ENCODE results near the gene CACNA1D.
A peak's percentile ranks its signal among the peaks of the same experiment; 100 is the strongest.

Gene CACNA1D

GRCh38 chr3:53748512-53749271 lies 254.3 kb downstream of the CACNA1D start:
- Mint-ChIP-seq H3K4me1 (peaks cover 41% of the 10 kb centered on the region), H3K36me3 (no peaks in the 10 kb centered on the region), H3K27ac (peak overlapping the region; percentile 26), H3K9me3 (no peaks in the 10 kb centered on the region), H3K4me3 (no peak overlapping the region)
- no peak for DNase-seq (ENCODE audit: low spot score in 2 of 2)
- no peak for ATAC-seq

DNA sequence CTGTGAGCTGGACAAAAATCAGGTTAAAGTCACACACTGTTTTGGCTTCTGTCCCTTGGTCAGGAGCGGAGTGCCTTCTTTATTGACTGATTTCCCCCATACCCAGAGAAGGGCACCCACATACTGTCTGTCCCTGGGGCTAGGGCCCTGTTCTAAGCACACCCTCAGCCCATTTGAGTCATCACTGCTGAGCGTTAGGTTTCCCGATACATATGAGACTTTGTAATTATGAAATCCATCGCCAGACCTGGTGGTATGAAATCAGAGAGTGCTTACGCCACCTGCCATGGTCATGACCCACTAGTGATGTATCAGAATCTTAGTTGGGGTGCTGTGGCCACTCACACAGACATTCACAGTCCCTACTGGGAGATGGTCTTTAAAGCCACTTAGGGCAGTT lies 255.0 kb downstream of the CACNA1D start:
- ATAC-seq (peak; percentile 3), DNase-seq (ENCODE audit: low spot score in 2 of 2) (no peak)
- Mint-ChIP-seq H3K27ac (peak overlapping the region; percentile 26), H3K9me3 (no peaks in the 10 kb centered on the region), H3K4me1 (peaks cover 44% of the 10 kb centered on the region), H3K36me3 (no peaks in the 10 kb centered on the region), H3K4me3 (no peak overlapping the region)

- H3K36me3 Mint-ChIP-seq = no peaks in the 10 kb centered on the region
- peak overlapping the region; percentile 58 for H3K27ac Mint-ChIP-seq
- H3K4me1 Mint-ChIP-seq = peaks cover 50% of the 10 kb centered on the region
- no peaks in the 10 kb centered on the region for H3K9me3 Mint-ChIP-seq
- no peak for DNase-seq (ENCODE audit: low spot score in 2 of 2)
- peak overlapping the region; percentile 29 for H3K4me3 Mint-ChIP-seq
- peak; percentile 41 for ATAC-seq
Observed at GRCh38 chr3:53750253-53751210, 256.1 kb downstream of the CACNA1D start.

DNA sequence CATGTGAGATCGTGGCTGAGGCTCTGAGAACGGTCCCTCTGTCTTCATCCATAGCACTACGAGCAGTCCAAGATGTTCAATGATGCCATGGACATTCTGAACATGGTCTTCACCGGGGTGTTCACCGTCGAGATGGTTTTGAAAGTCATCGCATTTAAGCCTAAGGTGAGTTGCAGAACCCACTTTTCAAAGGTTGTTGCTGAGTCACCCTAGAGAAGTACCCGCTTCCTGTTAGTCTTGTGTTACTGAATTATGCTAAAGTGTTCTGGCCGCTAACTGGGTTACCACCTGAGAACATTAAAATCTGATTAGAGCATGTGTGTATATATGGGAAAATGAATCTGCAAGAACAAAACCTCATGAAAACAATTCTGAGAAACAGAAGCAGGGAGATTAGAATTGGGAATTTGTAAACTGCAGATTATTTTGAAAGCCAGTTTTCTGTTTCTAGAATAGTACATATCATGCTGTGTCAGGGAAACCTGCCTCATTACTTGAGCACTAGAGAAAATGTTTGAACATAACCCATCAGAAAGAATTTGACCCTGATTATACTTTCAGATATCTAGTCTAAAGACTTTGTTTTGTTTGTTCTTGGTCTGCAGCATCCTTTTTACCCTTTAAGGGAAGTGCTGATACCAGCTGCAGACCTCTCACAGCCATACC lies 259.2 kb downstream of the CACNA1D start:
- Mint-ChIP-seq H3K4me1 (peaks cover 39% of the 10 kb centered on the region), H3K4me3 (peak overlapping the region; percentile 36), H3K36me3 (no peaks in the 10 kb centered on the region), H3K27ac (peak overlapping the region; percentile 80), H3K9me3 (no peaks in the 10 kb centered on the region)
- no peak for DNase-seq (ENCODE audit: low spot score in 2 of 2)
- peak; percentile 89 for ATAC-seq

DNA sequence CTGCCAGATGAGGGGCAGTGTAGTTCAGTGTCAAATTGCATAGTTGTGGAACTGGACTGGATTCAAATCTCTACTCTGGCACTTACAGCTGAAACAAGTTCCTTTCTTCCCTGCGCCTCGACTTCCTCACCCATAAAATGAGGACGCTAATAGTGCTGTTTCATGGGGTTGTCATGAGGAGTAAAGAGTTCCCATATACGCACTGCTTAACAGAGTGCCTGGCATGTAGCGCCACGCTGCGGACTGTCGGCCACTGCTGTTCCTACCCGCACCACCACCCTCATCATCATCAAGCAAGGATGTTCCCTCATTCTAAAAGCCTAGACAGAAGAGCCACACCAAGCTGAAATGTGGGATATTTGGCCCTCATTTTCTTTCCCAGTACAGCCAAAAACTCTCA lies 259.9 kb downstream of the CACNA1D start:
- peaks cover 33% of the 10 kb centered on the region for H3K4me1 Mint-ChIP-seq
- H3K9me3 Mint-ChIP-seq = no peaks in the 10 kb centered on the region
- no peaks in the 10 kb centered on the region for H3K36me3 Mint-ChIP-seq
- DNase-seq (ENCODE audit: low spot score in 2 of 2) (no peak), ATAC-seq (no peak)
- H3K4me3 Mint-ChIP-seq = no peak overlapping the region
- H3K27ac Mint-ChIP-seq = peak overlapping the region; percentile 26

DNA sequence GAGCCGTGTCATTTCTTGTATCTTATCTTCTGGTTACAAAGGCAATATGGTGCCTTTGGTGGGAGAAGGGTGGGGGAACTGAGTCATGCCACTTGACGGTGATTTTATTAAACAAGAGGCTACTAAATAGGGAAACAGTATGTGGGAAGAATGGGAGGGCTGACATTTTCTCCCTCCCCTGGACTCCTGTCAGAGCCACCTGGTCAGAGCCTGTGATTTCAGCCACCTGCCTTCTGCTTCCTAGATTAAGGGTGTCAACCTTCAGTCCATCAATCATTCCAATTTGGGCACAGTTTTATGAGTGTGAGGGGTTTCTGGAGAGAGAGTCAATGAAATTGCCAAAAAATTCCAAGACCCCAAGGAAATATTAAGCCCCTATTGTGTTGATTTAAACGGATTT lies 264.4 kb downstream of the CACNA1D start:
- DNase-seq (ENCODE audit: low spot score in 2 of 2) (no peak), ATAC-seq (no peak)
- H3K4me3 Mint-ChIP-seq = no peak overlapping the region
- H3K4me1 Mint-ChIP-seq = peaks cover 14% of the 10 kb centered on the region
- no peaks in the 10 kb centered on the region for H3K36me3 Mint-ChIP-seq
- H3K9me3 Mint-ChIP-seq = no peaks in the 10 kb centered on the region
- no peak overlapping the region for H3K27ac Mint-ChIP-seq

GRCh38 chr3:53763353-53763752 lies 268.9 kb downstream of the CACNA1D start:
- Mint-ChIP-seq H3K4me1 (no peaks in the 10 kb centered on the region), H3K9me3 (no peaks in the 10 kb centered on the region), H3K36me3 (no peaks in the 10 kb centered on the region), H3K27ac (no peak overlapping the region), H3K4me3 (no peak overlapping the region)
- DNase-seq (ENCODE audit: low spot score in 2 of 2) = no peak
- ATAC-seq = no peak

DNA sequence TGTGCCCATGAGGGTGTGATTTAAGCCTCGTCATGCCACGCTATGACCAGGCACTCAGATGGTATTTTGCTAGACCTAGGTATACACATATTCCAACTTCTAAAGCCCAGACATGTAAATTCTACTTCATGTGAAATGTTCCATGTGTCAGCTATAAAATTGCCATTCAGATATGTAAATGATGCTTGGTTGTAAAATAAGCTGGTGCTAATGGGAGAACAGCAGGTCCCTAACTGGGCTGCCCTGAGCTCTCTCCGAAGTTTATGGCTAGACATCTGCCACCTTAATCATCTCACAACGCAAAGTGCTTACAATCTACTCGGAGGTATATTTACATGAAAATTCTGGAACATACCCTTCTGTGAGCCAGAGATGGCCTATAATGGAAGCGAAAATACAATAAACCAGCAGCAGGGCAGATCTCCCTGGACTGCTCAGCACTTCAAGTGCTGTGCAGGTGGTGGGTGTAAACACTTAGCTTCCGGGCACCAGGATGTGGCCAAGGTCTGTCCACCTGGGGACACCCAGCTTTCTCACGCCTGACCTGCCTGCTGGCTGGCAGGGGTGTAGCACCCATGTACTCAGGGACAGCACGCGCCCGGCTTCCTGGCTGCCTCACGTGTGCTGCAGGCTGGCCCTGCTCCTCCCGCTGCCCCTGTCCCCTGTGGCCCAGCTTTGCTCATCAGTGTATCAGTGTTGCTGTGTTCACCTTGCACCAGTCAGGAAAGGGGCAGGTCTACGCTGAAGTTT lies 269.8 kb downstream of the CACNA1D start:
- H3K4me3 Mint-ChIP-seq = no peak overlapping the region
- ATAC-seq (no peak), DNase-seq (ENCODE audit: low spot score in 2 of 2) (no peak)
- H3K9me3 Mint-ChIP-seq = no peaks in the 10 kb centered on the region
- no peaks in the 10 kb centered on the region for H3K4me1 Mint-ChIP-seq
- H3K27ac Mint-ChIP-seq = no peak overlapping the region
- no peaks in the 10 kb centered on the region for H3K36me3 Mint-ChIP-seq

GRCh38 chr3:53765753-53766152 lies 271.3 kb downstream of the CACNA1D start:
- ATAC-seq (no peak), DNase-seq (ENCODE audit: low spot score in 2 of 2) (no peak)
- H3K27ac Mint-ChIP-seq = no peak overlapping the region
- no peaks in the 10 kb centered on the region for H3K36me3 Mint-ChIP-seq
- H3K4me3 Mint-ChIP-seq = no peak overlapping the region
- no peaks in the 10 kb centered on the region for H3K4me1 Mint-ChIP-seq
- no peaks in the 10 kb centered on the region for H3K9me3 Mint-ChIP-seq

DNA sequence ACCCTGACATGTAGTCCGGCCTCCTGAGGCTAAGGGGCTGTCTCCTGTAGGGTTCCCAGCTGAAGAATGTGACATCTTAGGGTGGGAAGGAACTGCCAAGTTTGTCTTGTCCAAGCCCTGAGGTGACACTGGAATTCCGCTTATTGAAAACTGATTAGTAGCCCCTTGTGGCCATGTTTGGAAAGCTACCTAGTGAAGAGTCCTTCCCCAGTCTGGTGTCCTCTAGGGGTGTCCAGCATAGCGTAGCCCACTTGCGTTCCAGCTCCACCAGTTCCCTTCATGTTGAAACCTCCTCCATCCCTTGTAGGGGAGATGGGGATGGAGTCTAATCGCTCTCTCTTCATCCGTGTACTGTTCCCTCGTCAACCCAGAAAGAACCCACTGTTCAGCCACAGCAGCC lies 272.3 kb downstream of the CACNA1D start:
- no peak overlapping the region for H3K4me3 Mint-ChIP-seq
- no peaks in the 10 kb centered on the region for H3K9me3 Mint-ChIP-seq
- ATAC-seq = no peak
- H3K27ac Mint-ChIP-seq = no peak overlapping the region
- no peaks in the 10 kb centered on the region for H3K36me3 Mint-ChIP-seq
- no peaks in the 10 kb centered on the region for H3K4me1 Mint-ChIP-seq
- no peak for DNase-seq (ENCODE audit: low spot score in 2 of 2)

- H3K4me3 Mint-ChIP-seq = no peak overlapping the region
- no peak for DNase-seq (ENCODE audit: low spot score in 2 of 2)
- peaks cover 2% of the 10 kb centered on the region for H3K4me1 Mint-ChIP-seq
- H3K36me3 Mint-ChIP-seq = no peaks in the 10 kb centered on the region
- no peaks in the 10 kb centered on the region for H3K9me3 Mint-ChIP-seq
- peak overlapping the region; percentile 34 for H3K27ac Mint-ChIP-seq
- no peak for ATAC-seq
Observed at GRCh38 chr3:53768478-53769459, 274.4 kb downstream of the CACNA1D start.

DNA sequence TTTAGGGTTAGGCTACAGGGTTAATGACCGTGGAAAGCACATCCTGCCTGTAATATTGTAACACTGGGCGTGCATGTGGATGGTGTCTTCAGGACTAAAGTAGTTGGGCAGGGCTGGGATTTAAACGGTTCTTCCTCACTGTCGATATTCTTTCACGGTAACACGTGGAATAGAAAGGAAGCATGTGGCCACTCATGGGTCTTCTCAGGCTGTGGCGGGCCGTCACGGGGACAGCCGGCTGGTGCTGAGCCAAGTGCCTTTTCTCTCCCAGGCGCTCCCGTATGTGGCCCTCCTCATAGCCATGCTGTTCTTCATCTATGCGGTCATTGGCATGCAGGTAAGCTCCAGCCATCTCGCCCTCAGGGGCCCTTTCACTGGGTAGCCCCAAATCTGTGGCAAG lies 278.2 kb downstream of the CACNA1D start:
- H3K9me3 Mint-ChIP-seq = no peaks in the 10 kb centered on the region
- H3K36me3 Mint-ChIP-seq = no peaks in the 10 kb centered on the region
- H3K4me3 Mint-ChIP-seq = no peak overlapping the region
- peaks cover 7% of the 10 kb centered on the region for H3K4me1 Mint-ChIP-seq
- ATAC-seq (no peak), DNase-seq (ENCODE audit: low spot score in 2 of 2) (no peak)
- H3K27ac Mint-ChIP-seq = no peak overlapping the region

- Mint-ChIP-seq H3K27ac (no peak overlapping the region), H3K4me3 (no peak overlapping the region), H3K36me3 (no peaks in the 10 kb centered on the region), H3K4me1 (peaks cover 7% of the 10 kb centered on the region), H3K9me3 (no peaks in the 10 kb centered on the region)
- ATAC-seq (no peak), DNase-seq (ENCODE audit: low spot score in 2 of 2) (no peak)
Observed at GRCh38 chr3:53773021-53773436, 278.6 kb downstream of the CACNA1D start.
